LoVo (cell line): ENCODE data around the gene SLC25A38.
"Not testable (repeated sequence)": the region's sequence is repeated elsewhere in the genome, so short reads cannot be mapped to it uniquely, and the experiment has no call there.

Source experiments
- DNase-seq: peaks from one replicate; pipeline ENCODE4 v3.0.0-alpha.2; 2016; ENCODE audit warnings: low spot score

SLC25A38 gene

GRCh38 chr3:39407259-39407629, 24.1 kb downstream of the SLC25A38 start:
- no peak for DNase-seq

- no peak for DNase-seq
These were observed 24.8 kb downstream of the SLC25A38 start for GRCh38 chr3:39407773-39408492.

GRCh38 chr3:39408493-39409372, 25.6 kb downstream of the SLC25A38 start:
- DNase-seq, result no peak

- no peak for DNase-seq
These were observed 26.5 kb downstream of the SLC25A38 start for GRCh38 chr3:39409514-39410136.

- no peak for DNase-seq
These were observed 27.7 kb downstream of the SLC25A38 start for GRCh38 chr3:39410893-39411292.

- no peak for DNase-seq
These were observed 29.6 kb downstream of the SLC25A38 start for GRCh38 chr3:39412668-39413260.

GRCh38 chr3:39413691-39414420, 30.7 kb downstream of the SLC25A38 start:
- no peak for DNase-seq

GRCh38 chr3:39414421-39414907, 31.3 kb downstream of the SLC25A38 start:
- peak; percentile 35 for DNase-seq

- not testable (repeated sequence) for DNase-seq
These were observed 32.1 kb downstream of the SLC25A38 start for GRCh38 chr3:39415302-39415701.

GRCh38 chr3:39415983-39416382, 32.8 kb downstream of the SLC25A38 start:
- DNase-seq, result no peak

GRCh38 chr3:39416998-39417397, 33.8 kb downstream of the SLC25A38 start:
- DNase-seq, result not testable (repeated sequence)

GRCh38 chr3:39418556-39419225, 35.5 kb downstream of the SLC25A38 start:
- not testable (repeated sequence) for DNase-seq

- no peak for DNase-seq
These were observed 36.7 kb downstream of the SLC25A38 start for GRCh38 chr3:39419742-39420315.

- no peak for DNase-seq
These were observed 37.4 kb downstream of the SLC25A38 start for GRCh38 chr3:39420543-39420942.

- no peak for DNase-seq
These were observed 40.3 kb downstream of the SLC25A38 start for GRCh38 chr3:39423436-39423970.

- no peak for DNase-seq
These were observed 43.1 kb downstream of the SLC25A38 start for GRCh38 chr3:39426312-39426711.

- DNase-seq, result no peak
These were observed 44.3 kb downstream of the SLC25A38 start for GRCh38 chr3:39427506-39427905.

GRCh38 chr3:39428745-39429201, 45.6 kb downstream of the SLC25A38 start:
- no peak for DNase-seq

- DNase-seq, result no peak
These were observed 46.3 kb downstream of the SLC25A38 start for GRCh38 chr3:39429466-39429865.

GRCh38 chr3:39432342-39432741, 49.2 kb downstream of the SLC25A38 start:
- DNase-seq, result no peak
